T-helper 9 cell (primary cell): Measurements from ENCODE around the gene ST3GAL6.

Source experiments
- DNase-seq: peaks from one replicate; pipeline ENCODE4 v3.0.0-alpha.2; 2020
- total RNA-seq, 2 donors: gene quantifications; one replicate each; lab custom pipeline; 2026; lab: John Stamatoyannopoulos, UW

ST3GAL6 gene, protein sequence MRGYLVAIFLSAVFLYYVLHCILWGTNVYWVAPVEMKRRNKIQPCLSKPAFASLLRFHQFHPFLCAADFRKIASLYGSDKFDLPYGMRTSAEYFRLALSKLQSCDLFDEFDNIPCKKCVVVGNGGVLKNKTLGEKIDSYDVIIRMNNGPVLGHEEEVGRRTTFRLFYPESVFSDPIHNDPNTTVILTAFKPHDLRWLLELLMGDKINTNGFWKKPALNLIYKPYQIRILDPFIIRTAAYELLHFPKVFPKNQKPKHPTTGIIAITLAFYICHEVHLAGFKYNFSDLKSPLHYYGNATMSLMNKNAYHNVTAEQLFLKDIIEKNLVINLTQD
- total RNA-seq = 0 to 0.07 reads per million in 2 donors

- DNase-seq = no peak
Measured at GRCh38 chr3:98763076-98763475, at the start of gene ST3GAL6. ST3GAL6 (plus strand) TSS chr3:98763340; CDS start chr3:98768441, 5,101 bp downstream.

DNA sequence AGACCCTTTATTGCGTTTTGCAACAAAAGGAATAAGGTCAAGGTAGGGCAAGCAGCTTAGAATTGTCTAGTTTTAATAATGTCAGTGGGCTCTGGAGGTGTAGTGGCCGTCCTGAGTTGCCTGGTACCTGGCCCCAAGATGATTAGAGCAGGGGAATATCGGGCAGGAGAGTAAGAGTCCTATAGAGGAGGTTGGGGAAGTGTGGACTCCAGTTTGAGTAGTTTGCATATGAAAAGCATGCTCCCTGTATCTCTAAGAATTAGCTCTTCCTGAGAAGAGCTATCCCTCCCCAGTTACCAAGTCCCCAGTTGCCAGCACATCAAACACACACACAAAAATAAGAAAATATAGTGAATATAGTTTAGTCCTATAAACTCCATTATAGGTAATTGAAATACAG is 49.2 kb upstream of the ST3GAL6 start:
- DNase-seq = no peak

- DNase-seq = no peak
Measured at GRCh38 chr3:98717584-98717983, 45.6 kb upstream of the ST3GAL6 start.

GRCh38 chr3:98718730-98719129 is 44.4 kb upstream of the ST3GAL6 start:
- no peak for DNase-seq

DNA sequence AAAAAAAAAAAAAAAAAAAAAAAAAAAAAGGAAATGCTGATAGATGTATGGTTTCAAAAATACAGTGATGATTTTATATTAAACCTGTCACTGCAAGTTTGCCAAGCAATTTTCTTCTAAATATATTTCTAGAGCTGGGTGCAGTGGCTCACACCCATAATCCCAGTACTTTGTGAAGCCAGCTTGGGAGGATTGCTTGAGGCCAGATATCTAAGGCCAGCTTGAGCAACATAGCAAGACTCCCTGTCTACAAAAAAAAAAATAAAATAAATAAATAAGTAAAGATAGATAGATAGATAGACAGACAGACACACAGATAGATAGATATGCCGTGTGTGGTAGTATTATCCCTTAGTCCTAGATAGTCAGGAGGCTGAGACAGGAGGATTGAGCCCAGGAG is 41.4 kb upstream of the ST3GAL6 start:
- DNase-seq = no peak

DNA sequence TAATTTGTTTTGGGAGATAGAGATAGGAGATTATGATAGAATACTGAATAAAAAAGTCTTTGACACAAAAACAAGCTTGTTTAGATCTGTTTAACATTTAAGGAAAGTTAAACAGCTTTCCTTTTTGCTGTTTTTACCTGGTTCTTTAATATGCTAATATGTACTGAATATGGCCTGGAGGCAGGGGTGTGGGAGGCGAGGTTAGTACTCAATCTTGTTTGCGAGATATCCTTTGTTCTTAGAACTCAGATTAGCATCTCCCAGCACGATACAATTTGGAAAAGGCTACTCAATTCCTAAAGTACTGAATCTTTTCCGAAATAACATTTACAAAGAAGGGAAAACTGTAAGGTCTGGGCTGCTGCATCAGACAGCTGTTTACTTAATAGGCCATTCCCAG is 40.8 kb upstream of the ST3GAL6 start:
- DNase-seq = no peak

GRCh38 chr3:98725352-98725751 is 37.8 kb upstream of the ST3GAL6 start:
- DNase-seq = no peak

GRCh38 chr3:98726084-98726483 is 37.1 kb upstream of the ST3GAL6 start:
- no peak for DNase-seq

DNA sequence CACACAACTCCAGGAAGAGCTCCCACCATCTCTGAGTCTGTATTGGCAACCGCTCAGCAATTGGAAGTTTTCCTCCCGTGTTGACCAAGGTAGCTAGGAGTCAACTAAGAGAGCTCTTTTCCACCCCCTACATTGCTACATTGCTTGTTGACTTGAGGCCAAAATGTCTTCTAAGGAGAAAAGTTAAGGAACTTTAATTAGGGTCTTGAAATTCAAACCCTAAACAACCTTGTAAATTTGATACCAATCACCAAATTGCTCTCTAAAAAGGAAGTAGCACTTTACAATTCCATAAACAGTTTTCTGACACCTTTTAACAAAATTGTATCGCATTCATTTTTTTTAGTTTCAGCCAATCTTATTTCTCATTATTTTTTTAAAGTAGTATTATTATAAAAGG is 35.5 kb upstream of the ST3GAL6 start:
- no peak for DNase-seq

DNA sequence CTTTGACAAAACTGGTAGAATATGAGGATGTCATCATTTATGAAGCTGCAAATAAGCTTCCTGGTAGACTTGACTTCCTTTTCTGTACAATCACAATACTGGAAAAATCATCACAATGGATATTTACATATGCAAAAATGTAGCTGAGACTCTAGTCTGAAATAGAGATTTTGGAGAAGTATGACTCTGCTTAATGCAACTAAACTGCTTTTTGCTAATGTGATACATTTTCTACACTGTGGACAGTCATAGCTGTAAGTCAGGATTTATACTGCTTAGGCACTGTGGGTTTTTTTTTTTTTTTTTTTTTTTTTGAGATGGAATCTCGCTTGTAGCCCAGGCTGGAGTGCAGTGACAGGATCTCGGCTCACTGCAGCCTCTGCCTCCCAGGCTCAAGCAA is 34.5 kb upstream of the ST3GAL6 start:
- no peak for DNase-seq

GRCh38 chr3:98730338-98730737 is 32.8 kb upstream of the ST3GAL6 start:
- no peak for DNase-seq

DNA sequence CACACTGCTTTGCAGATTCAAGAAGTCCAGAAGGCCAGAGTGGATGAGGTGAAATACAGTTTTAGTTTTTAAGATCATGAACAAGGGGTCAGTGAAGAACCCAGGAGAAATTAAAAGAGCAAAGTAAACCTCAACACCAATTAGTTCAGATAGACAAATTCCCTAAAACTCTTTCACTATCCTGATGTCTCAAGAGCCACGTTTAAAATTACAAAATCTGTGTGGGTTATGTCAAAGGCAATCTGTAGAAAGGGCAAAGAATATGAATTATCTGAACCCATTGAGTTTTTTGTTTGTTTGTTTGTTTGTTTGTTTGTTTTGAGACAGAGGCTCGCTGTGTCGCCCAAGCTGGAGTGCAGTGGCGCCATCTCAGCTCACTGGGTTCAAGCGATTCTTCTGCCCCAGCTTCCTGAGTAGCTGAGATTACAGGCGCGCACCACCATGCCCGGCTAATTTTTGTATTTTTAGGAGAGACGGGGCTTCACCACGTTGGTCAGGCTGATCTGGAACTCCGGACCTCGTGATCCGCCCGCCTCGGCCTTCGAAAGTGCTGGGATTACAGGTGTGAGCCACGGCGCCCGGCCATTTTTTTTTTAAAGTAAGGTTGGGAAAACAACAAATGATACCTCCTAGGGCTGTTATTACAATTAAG is 32.1 kb upstream of the ST3GAL6 start:
- no peak for DNase-seq

- no peak for DNase-seq
Measured at GRCh38 chr3:98731720-98732285, 31.3 kb upstream of the ST3GAL6 start.

DNA sequence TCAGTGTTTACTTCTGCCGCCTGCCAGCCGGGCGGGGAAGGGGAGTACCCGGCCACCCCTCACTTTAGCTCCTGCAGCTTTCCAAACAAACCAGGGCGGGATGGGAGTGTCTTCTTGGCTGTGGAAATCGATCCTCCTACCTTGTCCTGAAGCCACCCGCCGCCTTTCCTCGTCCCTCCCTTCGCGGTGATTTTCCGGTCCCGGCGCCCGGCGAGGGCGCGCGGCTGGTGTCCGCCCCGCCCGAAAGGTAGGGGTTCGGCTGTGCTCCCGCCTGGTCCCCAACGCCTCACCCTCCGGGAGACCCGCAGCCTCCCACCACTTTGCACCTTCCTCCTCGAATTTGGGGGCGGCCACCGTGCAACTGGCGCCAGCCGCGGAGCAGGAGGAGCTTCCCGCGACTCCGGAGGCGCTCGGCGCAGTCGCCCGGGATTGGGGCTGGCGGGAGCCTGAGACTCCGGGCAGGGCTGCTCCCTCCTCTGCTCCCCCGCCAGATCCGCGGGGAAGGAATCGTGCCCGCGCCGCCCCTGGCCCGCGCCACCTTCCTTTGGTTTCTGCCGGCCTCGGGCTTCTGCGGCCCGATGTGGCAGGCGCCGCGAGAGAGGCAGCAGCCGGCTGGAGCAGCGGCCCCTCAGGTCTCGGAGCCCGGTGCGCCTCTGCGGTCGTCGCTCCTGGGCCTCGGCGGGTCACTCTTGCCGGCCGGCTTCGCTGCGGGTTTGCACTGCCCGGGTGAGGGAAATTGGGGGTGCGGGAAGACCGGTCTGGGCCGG is 30.7 kb upstream of the ST3GAL6 start:
- DNase-seq = no peak

DNA sequence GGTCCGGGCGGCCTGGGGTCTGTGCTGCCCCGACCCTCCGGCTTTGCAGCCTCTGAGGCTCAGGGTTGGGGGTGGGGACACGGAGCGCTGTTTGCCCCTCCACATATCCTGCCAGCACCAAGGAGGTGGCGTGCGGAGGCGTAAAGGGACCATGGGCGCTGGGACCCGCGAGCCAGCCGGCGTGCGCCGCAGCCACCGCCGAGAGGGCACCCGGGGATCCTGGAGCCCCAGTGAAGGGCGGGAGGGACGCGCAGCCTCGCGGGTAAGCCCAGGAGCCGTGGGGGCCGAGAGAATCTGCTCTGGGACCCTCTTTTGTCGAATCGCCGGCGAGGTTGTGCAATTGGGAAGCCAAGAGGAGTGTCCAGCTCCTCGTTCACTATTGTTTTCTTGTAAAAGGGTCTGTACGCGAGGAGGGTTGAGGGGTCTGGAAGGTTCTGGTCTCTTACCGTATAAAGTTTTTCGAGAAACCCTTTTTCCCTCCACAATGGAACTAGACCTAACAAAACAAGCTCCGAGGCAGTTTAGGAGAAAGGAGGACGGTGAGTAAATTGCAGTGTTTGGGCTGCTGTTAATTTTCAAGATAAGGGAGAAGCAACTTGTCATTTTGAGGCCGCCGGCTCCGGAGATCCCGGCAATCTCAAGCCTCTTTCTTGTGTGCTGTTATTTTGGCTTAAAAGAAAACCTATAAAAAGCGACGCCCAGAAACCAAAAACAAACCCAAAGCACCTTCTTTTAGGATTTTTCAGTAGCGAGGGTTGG is 29.9 kb upstream of the ST3GAL6 start:
- no peak for DNase-seq

DNA sequence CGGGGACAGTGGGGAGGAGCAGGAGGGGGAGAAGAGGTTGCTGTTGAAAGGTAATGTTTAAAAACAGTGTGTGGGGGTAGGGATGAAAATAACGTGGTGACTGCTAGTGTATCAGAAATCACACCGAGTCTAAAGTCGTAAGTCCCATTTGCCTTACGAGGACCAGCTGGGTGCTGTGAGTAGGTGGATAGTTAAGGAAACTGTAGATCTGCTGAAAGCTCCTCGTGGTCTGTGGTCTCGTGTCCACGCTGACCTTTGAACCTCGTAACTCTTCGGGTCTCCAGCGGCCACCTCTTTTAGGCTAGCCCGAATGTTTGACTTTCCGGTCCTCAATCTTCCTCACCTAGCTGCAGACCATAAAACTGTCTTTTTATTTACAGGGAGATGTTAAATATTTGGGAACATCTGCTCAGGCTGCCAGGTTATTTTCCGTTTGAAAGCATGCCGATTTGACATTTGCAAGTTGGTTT is 29.3 kb upstream of the ST3GAL6 start:
- no peak for DNase-seq

GRCh38 chr3:98734306-98734705 is 28.8 kb upstream of the ST3GAL6 start:
- DNase-seq = no peak

DNA sequence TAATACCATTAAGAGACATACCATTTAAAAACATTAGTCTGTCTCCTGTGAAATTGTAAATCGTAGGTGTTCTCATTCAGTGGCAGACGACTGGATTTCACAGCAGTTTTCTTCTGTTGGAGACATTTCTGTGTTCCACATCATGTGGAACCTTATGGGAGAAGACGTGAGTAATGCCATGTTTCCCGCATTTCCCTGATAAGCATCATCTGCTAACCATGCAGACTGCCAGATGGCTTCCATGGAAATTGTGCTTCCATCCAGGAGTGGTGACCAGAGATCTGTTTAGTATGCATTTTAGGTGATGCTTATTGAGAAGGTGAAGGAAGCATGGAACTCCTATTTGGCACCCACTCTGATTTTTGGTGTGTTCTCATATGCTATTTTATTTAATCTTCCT is 28.4 kb upstream of the ST3GAL6 start:
- no peak for DNase-seq

- no peak for DNase-seq
Measured at GRCh38 chr3:98735296-98735695, 27.8 kb upstream of the ST3GAL6 start.

DNA sequence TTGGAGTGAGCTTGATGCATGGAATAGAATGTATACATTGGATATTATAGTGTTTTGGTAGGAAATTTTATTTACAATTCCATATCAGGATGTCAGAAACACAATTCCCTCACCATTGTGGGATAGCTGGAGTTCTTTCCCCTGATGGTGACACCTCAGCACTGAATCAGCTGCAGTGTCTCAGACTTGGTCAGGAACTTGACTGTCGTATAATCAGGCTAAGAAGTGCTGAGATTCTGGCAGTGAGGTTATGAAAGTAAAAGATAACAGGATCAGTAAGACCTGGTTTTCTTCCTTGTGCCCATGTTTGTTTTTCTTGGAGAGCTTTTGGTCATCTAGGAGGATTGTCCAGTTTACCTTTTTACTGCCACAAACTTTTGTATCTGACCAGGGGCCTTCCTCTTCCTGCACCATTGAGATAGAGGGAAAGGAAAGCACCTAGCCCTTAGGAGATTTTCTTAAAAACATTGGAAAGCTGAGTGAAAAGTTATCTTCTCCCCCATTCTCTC is 27.3 kb upstream of the ST3GAL6 start:
- DNase-seq = no peak

GRCh38 chr3:98737301-98737700 is 25.8 kb upstream of the ST3GAL6 start:
- DNase-seq = no peak

DNA sequence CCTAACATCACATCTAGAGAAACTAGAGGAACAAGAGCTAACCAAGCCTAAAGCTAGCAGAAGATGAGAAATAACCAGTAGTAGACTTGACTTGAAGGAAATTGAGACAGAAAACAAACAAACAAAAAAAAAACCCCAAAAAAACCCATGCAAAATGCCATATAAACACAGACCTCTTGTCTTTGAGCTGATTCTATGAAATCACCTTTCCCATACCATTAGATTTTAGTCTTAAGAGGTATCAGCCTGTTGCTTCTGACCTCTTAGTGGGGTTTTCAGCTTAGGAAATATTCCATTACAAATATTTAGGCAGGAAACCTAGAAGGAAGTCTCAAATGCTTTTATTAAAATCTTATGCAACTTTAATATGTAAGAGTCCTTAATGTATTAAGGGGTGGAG is 23.9 kb upstream of the ST3GAL6 start:
- DNase-seq = no peak
